Esophagus muscularis mucosa (tissue), 4 donors: ENCODE data around the gene FOXO3.

ENCODE experiments used
- CTCF ChIP-seq, 3 experiments: fragments of 200-600 bp in 2 of 3; fragments of 450-650 bp in 1 of 3; sonication (generic) in 2 of 3; IDR thresholded peaks; one replicate each; pipeline ENCODE4 v1.5.1; 2017 to 2019; ENCODE audit warnings: antibody characterized with exemption in 3 of 3, mild to moderate bottlenecking in 2 of 3, moderate library complexity in 1 of 3
- EP300 ChIP-seq: sonication (generic); formaldehyde crosslinking; IDR thresholded peaks from one replicate; pipeline ENCODE4 v1.6.1; 2017; ENCODE audit warnings: antibody characterized with exemption
- POLR2A ChIP-seq: fragments of 450-650 bp; IDR thresholded peaks from one replicate; pipeline ENCODE4 v1.6.1; 2017; ENCODE audit warnings: antibody characterized with exemption, moderate library complexity, mild to moderate bottlenecking, low read depth
- POLR2AphosphoS5 ChIP-seq, 2 donors: sonication (generic); formaldehyde crosslinking; IDR thresholded peaks; one replicate each; pipeline ENCODE4 v1.6.1; 2017; ENCODE audit warnings: antibody characterized with exemption in 2 of 2

- no peak for TF ChIP-seq CTCF (IDR thresholded peaks at IDR 0.05)
- no peak for TF ChIP-seq EP300
- TF ChIP-seq POLR2A = no peak
- TF ChIP-seq POLR2AphosphoS5 (IDR thresholded peaks at IDR 0.05) = no peak
Measured at GRCh38 chr6:108574457-108575141, 13.9 kb downstream of the FOXO3 start.
